GM19099 (cell line): Measurements from ENCODE around the gene STK33.

Experiments used
- POLR2A ChIP-seq: IDR thresholded peaks from 3 replicates; pipeline ENCODE4 v1.6.1; 2011; ENCODE audit warnings: low read depth; ENCODE audit not compliant: insufficient read length; ENCODE audit errors: extremely low read depth

Gene STK33

DNA sequence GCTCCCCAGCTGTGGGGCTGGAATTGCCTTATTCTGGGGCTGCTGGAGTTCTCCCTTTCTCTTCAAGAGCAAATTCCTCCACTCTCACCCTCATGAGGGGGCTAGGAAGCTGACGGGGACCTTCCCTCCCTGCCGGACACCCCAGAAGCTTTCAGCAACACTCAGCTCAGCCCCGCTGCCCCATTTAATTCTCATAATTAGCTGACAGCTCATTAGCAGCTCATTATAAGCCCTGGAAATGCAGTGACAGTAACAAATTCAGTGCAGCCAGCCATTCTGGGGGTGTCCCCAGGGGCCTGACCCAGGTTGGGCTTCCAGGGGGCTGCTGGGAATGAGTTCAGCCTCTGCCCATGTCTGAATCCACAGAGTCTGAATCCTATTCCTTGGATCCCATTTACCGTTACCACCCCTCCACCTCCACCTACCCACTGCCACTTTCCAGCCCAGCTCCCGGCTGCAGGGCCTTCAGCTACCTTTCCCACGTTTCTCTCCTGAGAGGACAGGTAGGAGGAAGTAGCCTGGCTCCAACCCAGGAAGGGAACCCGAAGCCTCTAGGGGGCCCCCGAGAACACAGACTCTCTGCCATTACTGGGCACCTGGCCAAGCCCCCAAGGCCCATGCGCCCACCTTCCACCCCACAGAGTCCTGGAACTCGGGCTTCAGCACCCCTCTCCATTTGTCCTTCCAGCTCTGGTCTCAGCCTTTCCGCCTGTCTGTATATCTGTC lies 228.6 kb downstream of the STK33 start:
- no peak for TF ChIP-seq POLR2A

DNA sequence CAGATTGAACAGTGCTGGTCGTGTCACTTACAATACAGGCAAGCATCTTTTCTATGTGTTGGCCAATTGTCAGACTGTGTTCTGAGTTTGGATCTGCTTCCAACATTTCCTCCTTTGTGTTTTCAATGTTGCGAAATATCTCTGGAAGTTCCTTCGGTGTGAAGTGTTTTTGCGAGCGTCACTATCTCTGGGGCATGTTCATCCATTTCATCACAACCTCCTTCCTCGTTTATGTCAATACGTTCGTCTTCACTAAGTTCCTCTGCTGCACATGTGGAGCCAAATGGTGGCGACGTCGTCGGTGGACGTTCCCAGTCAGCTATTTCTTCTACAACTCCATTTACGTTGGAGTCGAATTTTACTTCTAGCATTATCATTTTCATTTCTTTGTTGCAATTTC lies 230.1 kb downstream of the STK33 start:
- TF ChIP-seq POLR2A: no peak

GRCh38 chr11:8362899-8363298 lies 231.1 kb downstream of the STK33 start:
- TF ChIP-seq POLR2A: no peak

DNA sequence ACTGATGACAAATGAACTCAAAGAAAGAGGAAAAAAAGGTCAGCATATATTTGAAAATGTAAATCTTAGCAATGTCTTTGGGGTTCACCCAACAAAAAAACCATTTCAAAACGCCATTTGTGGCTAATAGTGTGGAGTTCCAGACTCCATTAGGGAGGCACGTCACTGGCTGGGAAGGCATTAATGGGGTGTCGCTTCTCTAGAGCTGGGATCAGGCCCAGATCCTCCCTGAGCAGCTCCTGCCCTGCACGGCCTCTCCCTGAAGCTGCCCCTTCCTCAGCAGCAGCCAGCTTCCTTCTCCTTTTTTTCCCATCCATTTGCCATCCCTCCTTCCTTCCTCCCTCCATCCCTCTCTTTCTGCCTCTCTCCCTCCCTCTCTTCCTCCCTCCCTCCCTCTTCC lies 231.5 kb downstream of the STK33 start:
- no peak for TF ChIP-seq POLR2A

GRCh38 chr11:8361664-8362210 lies 232.3 kb downstream of the STK33 start:
- no peak for TF ChIP-seq POLR2A

DNA sequence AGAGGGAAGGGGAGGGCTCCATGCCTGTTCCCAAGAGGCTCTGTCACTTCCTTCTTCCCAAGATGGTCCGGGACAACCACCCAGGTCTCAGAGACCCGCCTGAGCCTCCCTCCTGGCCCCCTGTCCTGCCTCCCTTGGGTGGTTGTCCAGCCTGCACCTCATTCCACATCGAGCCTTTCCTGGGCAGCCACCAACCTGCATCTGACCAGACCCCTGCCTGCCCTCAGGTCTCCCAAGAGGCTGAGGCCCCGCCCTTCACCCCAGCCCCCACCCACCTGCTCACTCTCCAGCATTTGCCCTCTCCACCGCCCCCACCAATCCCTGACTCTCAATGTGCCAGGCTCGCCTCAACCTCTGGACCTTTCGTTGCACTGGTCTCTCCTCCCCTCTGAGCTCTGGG lies 232.8 kb downstream of the STK33 start:
- no peak for TF ChIP-seq POLR2A

DNA sequence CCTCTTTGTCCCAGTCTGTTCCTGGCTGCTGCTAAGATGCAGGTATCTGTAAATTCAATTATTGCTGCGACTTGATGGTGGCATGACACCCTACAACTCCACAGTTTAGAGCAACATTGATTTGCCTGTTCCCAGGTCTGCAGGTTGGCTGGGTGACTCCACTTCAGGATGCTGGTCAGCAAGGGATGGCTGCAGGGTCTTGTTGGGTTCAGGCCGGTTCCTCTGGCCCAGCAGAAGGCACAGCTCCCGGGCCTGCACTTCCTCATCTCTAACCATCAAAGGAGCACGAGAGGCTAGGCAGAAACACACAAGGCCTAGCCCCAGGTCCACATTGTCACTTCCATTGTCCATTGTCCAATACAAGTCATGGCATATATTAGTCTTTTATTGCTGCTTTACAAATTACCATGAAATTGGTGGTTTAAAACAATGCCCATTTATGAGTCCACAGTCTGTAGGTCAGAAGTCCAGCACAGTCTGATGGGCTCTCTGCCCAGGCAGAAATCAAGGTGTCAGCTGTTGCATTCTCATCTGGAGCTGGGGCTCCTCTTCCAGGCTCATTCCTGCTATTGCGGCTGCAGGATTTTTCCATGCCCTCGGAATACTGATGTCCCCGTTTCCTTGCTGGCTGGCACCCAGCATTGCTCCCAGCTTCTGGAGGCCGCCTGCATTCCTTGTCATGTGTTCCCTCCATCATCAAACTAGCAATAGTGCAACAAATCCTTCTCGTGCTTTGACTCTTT lies 233.8 kb downstream of the STK33 start:
- TF ChIP-seq POLR2A: no peak

DNA sequence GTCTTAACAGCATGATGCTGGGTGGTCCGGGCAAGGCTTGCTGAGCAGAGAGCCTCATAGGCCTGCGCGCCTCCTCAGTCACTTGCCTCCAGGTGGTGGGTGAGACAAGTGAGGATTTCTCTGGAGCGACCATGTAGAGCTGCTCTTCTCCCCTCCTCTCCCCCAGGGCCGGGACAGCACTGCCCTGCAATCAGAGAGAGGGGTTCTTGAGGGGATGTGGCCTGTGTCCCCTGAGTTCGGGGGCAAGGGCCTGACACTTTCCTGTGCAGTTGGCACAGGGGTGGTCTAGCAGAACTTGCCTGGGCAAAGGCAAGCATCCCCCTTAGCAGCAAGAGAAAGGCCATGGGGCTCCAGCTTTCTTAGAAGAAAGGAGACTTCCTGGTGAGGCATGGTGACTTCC lies 234.5 kb downstream of the STK33 start:
- no peak for TF ChIP-seq POLR2A

- no peak for TF ChIP-seq POLR2A
These were observed 236.0 kb downstream of the STK33 start for GRCh38 chr11:8357891-8358566.

GRCh38 chr11:8357505-8357888 lies 236.5 kb downstream of the STK33 start:
- TF ChIP-seq POLR2A: no peak

DNA sequence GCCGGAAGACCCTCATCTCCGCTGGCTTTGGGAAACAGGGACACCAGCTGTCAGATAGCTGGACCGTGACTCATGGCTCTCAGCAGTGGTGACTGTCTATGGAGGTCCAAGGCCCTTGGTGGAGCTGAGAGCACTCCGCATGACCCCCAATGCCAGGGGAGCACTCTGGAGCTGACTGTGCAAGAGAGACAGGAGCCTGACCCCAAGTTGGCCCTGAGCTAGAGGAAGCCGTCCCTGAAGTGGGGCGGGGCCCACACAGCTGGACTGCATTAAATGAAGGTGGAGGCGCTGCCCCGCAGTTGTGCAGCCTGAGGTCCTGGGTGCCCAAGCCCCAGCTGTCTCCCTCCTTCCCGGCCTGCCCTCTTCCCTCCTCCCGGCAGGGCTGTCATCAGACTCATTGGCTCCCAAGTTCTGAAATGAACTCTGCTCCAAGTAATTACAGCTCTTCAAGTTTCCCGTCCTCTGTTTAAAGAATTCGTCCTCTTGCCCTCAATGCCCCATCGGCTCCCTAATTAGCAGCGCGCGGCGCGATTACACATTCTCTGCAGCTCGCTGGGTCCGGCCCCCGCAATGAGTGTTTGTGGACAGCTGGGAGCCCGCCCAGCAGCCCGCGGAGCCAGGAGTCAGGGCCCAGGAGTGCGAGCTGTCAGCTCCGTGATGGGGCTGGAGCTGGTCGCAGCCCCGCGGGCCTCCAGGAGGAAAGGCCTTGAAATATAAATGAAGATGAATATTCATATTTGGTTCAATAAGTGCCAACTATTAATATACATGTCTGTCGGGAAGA lies 237.1 kb downstream of the STK33 start:
- no peak for TF ChIP-seq POLR2A

GRCh38 chr11:8356216-8356615 lies 237.8 kb downstream of the STK33 start:
- no peak for TF ChIP-seq POLR2A

GRCh38 chr11:8355416-8355742 lies 238.6 kb downstream of the STK33 start:
- TF ChIP-seq POLR2A: no peak

DNA sequence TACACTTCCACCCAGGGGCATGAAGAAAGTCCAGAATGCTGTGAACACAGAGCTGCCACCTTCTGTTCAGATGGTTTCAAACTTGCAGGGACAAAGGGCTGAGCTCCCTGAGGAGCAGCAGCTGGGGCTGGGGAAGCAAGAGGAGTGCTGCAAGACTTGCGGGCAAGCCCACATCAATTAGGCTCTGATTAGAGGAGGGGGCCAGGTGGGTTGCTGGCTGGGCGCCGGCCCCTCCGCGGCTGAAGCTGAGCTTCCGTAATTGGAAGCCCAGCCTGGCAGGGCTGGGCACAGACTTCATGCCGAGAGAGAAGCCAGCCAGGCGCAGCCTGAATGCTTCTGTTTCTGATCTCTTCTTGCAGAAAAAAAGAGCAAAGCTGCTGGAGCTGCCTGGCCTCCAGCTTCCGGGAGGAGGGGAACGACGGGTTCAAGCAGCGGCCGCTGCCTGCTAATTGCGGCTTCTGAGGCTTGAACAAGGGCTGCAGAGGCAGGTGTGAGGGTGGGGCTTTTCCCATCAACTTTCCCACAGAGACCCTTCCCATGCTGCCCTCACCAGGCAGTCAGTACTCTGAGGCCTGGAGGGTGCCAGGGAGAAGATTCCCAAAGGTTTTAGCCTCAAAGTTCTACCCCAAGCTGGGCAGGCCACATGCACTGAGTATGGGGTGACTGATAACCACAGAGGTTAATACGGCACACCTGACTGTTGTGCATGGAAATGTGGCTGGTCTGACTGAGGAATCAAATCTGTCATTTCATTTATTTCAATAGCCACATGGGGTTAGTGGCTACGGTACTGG lies 239.2 kb downstream of the STK33 start:
- no peak for TF ChIP-seq POLR2A
